Activated CD8-positive, alpha-beta T cell treated with anti-CD3 and anti-CD28 coated beads, Interleukin-2, amount 10 ng/mL, durations not matched to agents 7 days and 5 days (primary cell): ENCODE data around the gene CEBPE. TPM values are rescaled to one million over a fixed set of nuclear protein-coding genes. Genes with fewer than 3 reads are reported as not detected.
"Not testable (repeated sequence)": the region's sequence is repeated elsewhere in the genome, so short reads cannot be mapped to it uniquely, and the experiment has no call there.

Source experiments
- ATAC-seq: fragments of 150-1000 bp; cut with Tn5 transposase; one replicate; pipeline ENCODE4 v1.10.0; 2021; ENCODE audit warnings: moderate library complexity
- CTCF ChIA-PET: fragments of 350-600 bp; sonication (Branson Sonifier 250); formaldehyde crosslinking; loops from one replicate; lab custom pipeline; 2021; ENCODE audit warnings: antibody characterized with exemption; lab: Charles Lee
- POLR2A ChIA-PET: fragments of 350-600 bp; sonication (Branson Sonifier 250); formaldehyde crosslinking; loops from one replicate; lab custom pipeline; 2021; ENCODE audit warnings: antibody characterized with exemption; lab: Charles Lee
- DNase-seq: peaks from one replicate; pipeline ENCODE4 v3.0.0-alpha.2; 2020
- H3K27ac Mint-ChIP-seq: one replicate; pipeline ENCODE4 v1.8.0; 2021; ENCODE audit warnings: mild to moderate bottlenecking, mixed read lengths
- H3K27me3 Mint-ChIP-seq: one replicate; pipeline ENCODE4 v1.8.0; 2021; ENCODE audit warnings: low read depth, mixed read lengths
- H3K36me3 Mint-ChIP-seq: one replicate; pipeline ENCODE4 v1.8.0; 2021; ENCODE audit warnings: low read depth, mixed read lengths
- H3K4me1 Mint-ChIP-seq: one replicate; pipeline ENCODE4 v1.8.0; 2021; ENCODE audit warnings: low read depth, mixed read lengths
- H3K4me3 Mint-ChIP-seq: one replicate; pipeline ENCODE4 v1.8.0; 2021; ENCODE audit warnings: mild to moderate bottlenecking, mixed read lengths
- H3K9me3 Mint-ChIP-seq: one replicate; pipeline ENCODE4 v1.8.0; 2022; ENCODE audit warnings: mixed read lengths; ENCODE audit not compliant: insufficient read depth
- total RNA-seq, 2 experiments: library from RNA; stranded (reverse); gene quantifications; one replicate each; pipeline ENCODE4 v1.2.3, GENCODE V29; 2021

CEBPE gene
- total RNA-seq, 2 experiments from 2014 or later: 0.50 to 0.92 TPM

GRCh38 chr14:23117371-23118020 lies 1.6 kb downstream of the CEBPE start:
- H3K4me1 Mint-ChIP-seq: peaks cover 44% of the 10 kb centered on the region
- H3K36me3 Mint-ChIP-seq: no peaks in the 10 kb centered on the region
- no peak overlapping the region for H3K27ac Mint-ChIP-seq
- DNase-seq: no peak
- ChIA-PET CTCF (interaction anchor here (1.7 kb wide), 1 partner anchor 69 kb away, joined by 3 read pairs; no protein-coding TSS in a partner anchor), POLR2A (no interaction called here)
- no peaks in the 10 kb centered on the region for H3K27me3 Mint-ChIP-seq
- no peak for ATAC-seq
- no peak overlapping the region for H3K4me3 Mint-ChIP-seq
- no peaks in the 10 kb centered on the region for H3K9me3 Mint-ChIP-seq

GRCh38 chr14:23115918-23116317 lies 3.1 kb downstream of the CEBPE start:
- ATAC-seq: no peak
- no peak for DNase-seq
- POLR2A ChIA-PET: no interaction called here
- Mint-ChIP-seq H3K4me3 (no peak overlapping the region), H3K9me3 (no peaks in the 10 kb centered on the region), H3K36me3 (no peaks in the 10 kb centered on the region), H3K4me1 (peaks cover 31% of the 10 kb centered on the region), H3K27me3 (no peaks in the 10 kb centered on the region), H3K27ac (no peak overlapping the region)
- CTCF ChIA-PET: interaction anchor here (1.5 to 1.7 kb wide), 2 partner anchors 10 to 71 kb away, joined by 3 read pairs; no protein-coding TSS in a partner anchor

- no peak for DNase-seq
- Mint-ChIP-seq H3K27me3 (no peaks in the 10 kb centered on the region), H3K9me3 (no peaks in the 10 kb centered on the region), H3K36me3 (no peaks in the 10 kb centered on the region), H3K27ac (no peak overlapping the region), H3K4me3 (no peak overlapping the region), H3K4me1 (peaks cover 24% of the 10 kb centered on the region)
- no peak for ATAC-seq
- POLR2A ChIA-PET: interaction anchor here (0.6 kb wide), 1 partner anchor 225 kb away, joined by 3 read pairs; no protein-coding TSS in a partner anchor
- CTCF ChIA-PET: interaction anchor here (0.6 to 1.5 kb wide), 2 partner anchors 9 to 46 kb away, joined by 3 read pairs; no protein-coding TSS in a partner anchor
These were observed 3.9 kb downstream of the CEBPE start for GRCh38 chr14:23115039-23115731.

GRCh38 chr14:23114669-23115038 lies 4.4 kb downstream of the CEBPE start:
- no peak overlapping the region for H3K4me3 Mint-ChIP-seq
- ChIA-PET POLR2A (interaction anchor here (1.2 kb wide), 1 partner anchor 19 kb away, joined by 3 read pairs; the partner anchor contains the start of gene C14orf119), CTCF (interaction anchor here (2.8 kb wide), 1 partner anchor 46 kb away, joined by 9 read pairs; no protein-coding TSS in a partner anchor)
- no peak for DNase-seq
- no peak overlapping the region for H3K27ac Mint-ChIP-seq
- H3K9me3 Mint-ChIP-seq: no peaks in the 10 kb centered on the region
- ATAC-seq: no peak
- H3K27me3 Mint-ChIP-seq: no peaks in the 10 kb centered on the region
- H3K36me3 Mint-ChIP-seq: no peaks in the 10 kb centered on the region
- peaks cover 18% of the 10 kb centered on the region for H3K4me1 Mint-ChIP-seq

GRCh38 chr14:23114120-23114458 lies 5.0 kb downstream of the CEBPE start:
- H3K9me3 Mint-ChIP-seq: no peaks in the 10 kb centered on the region
- H3K27ac Mint-ChIP-seq: peak overlapping the region; percentile 7
- CTCF ChIA-PET: interaction anchor here (2.8 kb wide), 1 partner anchor 46 kb away, joined by 9 read pairs; no protein-coding TSS in a partner anchor
- POLR2A ChIA-PET: interaction anchor here (1.2 kb wide), 1 partner anchor 19 kb away, joined by 3 read pairs; the partner anchor contains the start of gene C14orf119
- no peaks in the 10 kb centered on the region for H3K27me3 Mint-ChIP-seq
- no peak overlapping the region for H3K4me3 Mint-ChIP-seq
- H3K4me1 Mint-ChIP-seq: peaks cover 13% of the 10 kb centered on the region
- no peaks in the 10 kb centered on the region for H3K36me3 Mint-ChIP-seq
- DNase-seq (no peak), ATAC-seq (no peak)

GRCh38 chr14:23113431-23114119 lies 5.5 kb downstream of the CEBPE start:
- Mint-ChIP-seq H3K36me3 (no peaks in the 10 kb centered on the region), H3K4me3 (no peak overlapping the region), H3K27ac (no peak overlapping the region), H3K4me1 (peaks cover 7% of the 10 kb centered on the region), H3K9me3 (no peaks in the 10 kb centered on the region), H3K27me3 (no peaks in the 10 kb centered on the region)
- no peak for ATAC-seq
- DNase-seq: no peak
- POLR2A ChIA-PET: interaction anchor here (1.2 kb wide), 1 partner anchor 18 kb away, joined by 3 read pairs; the partner anchor contains the start of gene C14orf119
- CTCF ChIA-PET: interaction anchor here (2.8 to 5.5 kb wide), 2 partner anchors 37 to 45 kb away, joined by 9 to 34 read pairs; no protein-coding TSS in a partner anchor

- H3K27me3 Mint-ChIP-seq: no peaks in the 10 kb centered on the region
- no peaks in the 10 kb centered on the region for H3K9me3 Mint-ChIP-seq
- CTCF ChIA-PET: interaction anchor here (1.0 to 5.5 kb wide), 5 partner anchors 8 to 126 kb away, joined by 3 to 39 read pairs (median 9); partner anchors contain the start of genes ACIN1, C14orf119 and CEBPE
- POLR2A ChIA-PET: no interaction called here
- DNase-seq (no peak), ATAC-seq (no peak)
- no peak overlapping the region for H3K4me3 Mint-ChIP-seq
- H3K27ac Mint-ChIP-seq: no peak overlapping the region
- no peaks in the 10 kb centered on the region for H3K36me3 Mint-ChIP-seq
- peaks cover 3% of the 10 kb centered on the region for H3K4me1 Mint-ChIP-seq
These were observed 6.5 kb downstream of the CEBPE start for GRCh38 chr14:23112359-23113178.

- Mint-ChIP-seq H3K27me3 (no peaks in the 10 kb centered on the region), H3K9me3 (no peaks in the 10 kb centered on the region), H3K27ac (no peak overlapping the region), H3K4me1 (peaks cover 3% of the 10 kb centered on the region), H3K4me3 (no peak overlapping the region), H3K36me3 (no peaks in the 10 kb centered on the region)
- DNase-seq (no peak), ATAC-seq (no peak)
- POLR2A ChIA-PET: no interaction called here
- CTCF ChIA-PET: interaction anchor here (1.2 to 5.5 kb wide), 5 partner anchors 9 to 137 kb away, joined by 3 to 39 read pairs (median 10); partner anchors contain the start of gene CEBPE
These were observed 8.3 kb downstream of the CEBPE start for GRCh38 chr14:23110579-23111365.

GRCh38 chr14:23109769-23110168 lies 9.3 kb downstream of the CEBPE start:
- H3K36me3 Mint-ChIP-seq: no peaks in the 10 kb centered on the region
- H3K27ac Mint-ChIP-seq: no peak overlapping the region
- ChIA-PET POLR2A (interaction anchor here (1.8 kb wide), 1 partner anchor 15 kb away, joined by 5 read pairs; the partner anchor contains the start of genes ACIN1 and C14orf119), CTCF (interaction anchor here (0.8 to 5.5 kb wide), 6 partner anchors 10 to 189 kb away, joined by 3 to 39 read pairs (median 16); partner anchors contain the start of gene CEBPE)
- peaks cover 3% of the 10 kb centered on the region for H3K4me1 Mint-ChIP-seq
- ATAC-seq (no peak), DNase-seq (no peak)
- no peaks in the 10 kb centered on the region for H3K27me3 Mint-ChIP-seq
- no peak overlapping the region for H3K4me3 Mint-ChIP-seq
- no peaks in the 10 kb centered on the region for H3K9me3 Mint-ChIP-seq

- not testable (repeated sequence) for H3K27me3 Mint-ChIP-seq, H3K4me3 Mint-ChIP-seq, H3K4me1 Mint-ChIP-seq, H3K9me3 Mint-ChIP-seq, DNase-seq, H3K36me3 Mint-ChIP-seq, ATAC-seq, H3K27ac Mint-ChIP-seq
- POLR2A ChIA-PET: interaction anchor here (1.8 kb wide), 1 partner anchor 13 kb away, joined by 5 read pairs; the partner anchor contains the start of genes ACIN1 and C14orf119
- CTCF ChIA-PET: interaction anchor here (0.9 to 5.5 kb wide), 5 partner anchors 11 to 122 kb away, joined by 4 to 34 read pairs (median 11); partner anchors contain the start of gene CDH24
These were observed 10.9 kb downstream of the CEBPE start for GRCh38 chr14:23108169-23108568.
